ENCODE measurements around the gene FAM221A. TPM values are rescaled to one million over a fixed set of nuclear protein-coding genes. Genes with fewer than 3 reads are reported as not detected.
A peak's percentile ranks its signal among the peaks of the same experiment; 100 is the strongest.

The FAM221A gene
- total and polyA plus RNA-seq, 9 of the 15 experiments (the other 6 are each of a cell fraction or from before 2014, with no cell fraction given): not detected

- no peak for TF ChIP-seq ZNF639 (CRISPR knock-in tag; conservative IDR thresholded peaks at IDR 0.05 in 1 of 2, IDR thresholded peaks at IDR 0.05 in 1 of 2)
These were observed 34.2 kb upstream of the FAM221A start (continued) for GRCh38 chr7:23645822-23646221.

GRCh38 chr7:23653942-23654341, 26.1 kb upstream of the FAM221A start:
- no TSS peak for BruUV-seq (replicated peaks)

More at GRCh38 chr7:23653942-23654341, 26.1 kb upstream of the FAM221A start:
- Histone ChIP-seq H3K27ac (ENCODE audit: extremely low read depth, low read depth, low read length) (no peak overlapping the region), H3K4me2 (ENCODE audit: insufficient read depth, low read length) (no peak overlapping the region), H3K4me3 (no peak overlapping the region), H3K79me2 (ENCODE audit: control insufficient read depth, insufficient read depth, low read length) (no peaks in the 10 kb centered on the region), H3K9me3 (replicated peaks; ENCODE audit: control insufficient read depth, insufficient read depth, low read depth, low read length) (peaks cover 9% of the 10 kb centered on the region), H3K4me1 (replicated peaks in 1 of 2; ENCODE audit: control insufficient read depth in 2 of 2, insufficient read depth in 2 of 2, low read length in 2 of 2) (peaks cover 0 to 2% of the 10 kb centered on the region in 2 experiments; a peak in 1 of 5 replicates), H3K27me3 (ENCODE audit: control insufficient read depth in 2 of 2, insufficient read depth in 2 of 2, low read length in 2 of 2) (peaks cover 0 to 4% of the 10 kb centered on the region in 2 experiments; a peak in 1 of 5 replicates), H3K9ac (ENCODE audit: insufficient read depth in 1 of 2, low read depth in 2 of 2, low read length in 2 of 2) (no peak overlapping the region), H3K36me3 (ENCODE audit: control insufficient read depth, insufficient read depth, low read length) (no peaks in the 10 kb centered on the region), H4K20me1 (replicated peaks; ENCODE audit: control insufficient read depth, insufficient read depth, low read length) (no peaks in the 10 kb centered on the region), H3K9me1 (ENCODE audit: control insufficient read depth, insufficient read depth, low read length) (no peaks in the 10 kb centered on the region), H2AFZ (ENCODE audit: low read depth, low read length) (no peak overlapping the region)
- no peak for ATAC-seq
- no peak for FAIRE-seq
- peak; percentile 54; the same call in 1 of the 2 replicates for TF ChIP-seq TRIM28 (IDR thresholded peaks at IDR 0.05)
- TF ChIP-seq ZNF561 (CRISPR knock-in tag; conservative IDR thresholded peaks at IDR 0.05): 0 out of 2 replicates have a peak, but pooled peaks have one; percentile 50
- no peak for TF ChIP-seq POLR2AphosphoS2 (IDR thresholded peaks at IDR 0.05; ENCODE audit: low read length)
- peak in 1 of 2 experiments; percentile 95; a peak in 2 of 3 replicates for TF ChIP-seq CBX3 (IDR thresholded peaks at IDR 0.05; ENCODE audit: borderline replicate concordance in 1 of 2, low read length in 2 of 2)
- peak; percentile 95 for TF ChIP-seq ZNF280A (IDR thresholded peaks at IDR 0.05; ENCODE audit: low read depth, partially characterized antibody)
- TF ChIP-seq CBX5 (IDR thresholded peaks at IDR 0.05; ENCODE audit: borderline replicate concordance, low read depth): peak; percentile 87; the same call in 1 of the 2 replicates
- CTCF ChIA-PET (ENCODE audit: low intra/inter-chr PET ratio): no interaction called here
- in situ Hi-C loops (cut with MboI): no loop called here
- WGBS (ENCODE audit: insufficient coverage, low coverage, missing lambda C conversion rate): 29% methylated on average over 5 of the region's 5 CpGs
- intact Hi-C loops (cut with micrococcal nuclease): loop anchor here (5.0 kb wide), 2 partner anchors 43 to 58 kb away; partner anchors contain the start of gene STK31
- POLR2A ChIA-PET: no interaction called here
- DNase-seq (ENCODE audit: extremely low read depth in 1 of 4, low spot score in 3 of 4): no peak

All from K562 (cell line).